ENCODE data around the gene ACBD3. TPM values are rescaled to one million over a fixed set of nuclear protein-coding genes. Genes with fewer than 3 reads are reported as not detected.

The ACBD3 gene
- total RNA-seq, 2 experiments from 2014 or later = 21.0 to 22.6 TPM

GRCh38 chr1:226185141-226186036 is 1.2 kb downstream of the ACBD3 start:
- DNase-seq (no peak), ATAC-seq (ENCODE audit: low read depth) (no peak)
- peak overlapping the region; percentile 97 for H3K4me3 Mint-ChIP-seq
- H3K4me1 Mint-ChIP-seq = peaks cover 23% of the 10 kb centered on the region
- peak overlapping the region; percentile 95 for H3K27ac Mint-ChIP-seq
- peaks cover 13% of the 10 kb centered on the region for H3K36me3 Mint-ChIP-seq
- H3K9me3 Mint-ChIP-seq = no peaks in the 10 kb centered on the region
- H3K27me3 Mint-ChIP-seq = no peaks in the 10 kb centered on the region
- POLR2A ChIA-PET = interaction anchor here (0.9 to 1.0 kb wide), 2 partner anchors 123 to 186 kb away, joined by 3 read pairs; no protein-coding TSS in a partner anchor

DNA sequence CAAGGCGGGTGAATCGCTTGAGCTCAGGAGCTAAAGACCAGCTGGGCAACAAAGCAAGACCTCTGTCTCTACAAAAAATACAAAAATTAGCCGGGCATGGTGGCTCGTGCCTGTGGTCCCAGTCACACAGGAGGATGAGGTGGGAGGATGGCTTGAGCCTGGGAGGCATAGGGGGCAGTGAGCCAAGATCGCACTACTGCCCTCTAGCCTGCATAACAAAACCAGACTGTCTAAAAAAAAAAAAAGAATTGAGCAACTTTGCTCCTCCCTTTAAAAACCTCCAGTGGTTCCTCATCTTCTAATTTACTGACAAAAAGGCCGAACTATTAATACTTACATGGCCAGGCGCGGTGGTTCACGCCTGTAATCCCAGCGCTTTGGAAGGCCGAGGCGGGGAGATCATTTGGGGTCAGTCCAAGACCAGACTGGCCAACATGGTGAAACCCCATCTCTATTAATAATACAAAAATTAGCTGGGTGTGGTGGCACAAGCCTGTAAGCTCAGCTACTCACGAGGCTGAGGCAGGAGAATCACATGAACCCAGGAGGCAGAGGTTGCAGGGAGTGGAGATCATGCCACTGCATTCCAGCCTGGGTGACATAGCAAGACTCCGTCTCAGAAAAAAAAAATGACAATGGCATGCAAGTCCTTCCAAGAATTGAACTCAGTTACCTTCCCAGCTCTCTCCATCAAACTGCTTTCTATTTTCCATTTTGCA is 4.4 kb downstream of the ACBD3 start:
- Mint-ChIP-seq H3K36me3 (peaks cover 27% of the 10 kb centered on the region), H3K4me3 (no peak overlapping the region), H3K27me3 (no peaks in the 10 kb centered on the region), H3K4me1 (peaks cover 30% of the 10 kb centered on the region), H3K27ac (no peak overlapping the region), H3K9me3 (no peaks in the 10 kb centered on the region)
- DNase-seq (no peak), ATAC-seq (ENCODE audit: low read depth) (no peak)
- POLR2A ChIA-PET = no interaction called here

- Mint-ChIP-seq H3K9me3 (no peaks in the 10 kb centered on the region), H3K27ac (no peak overlapping the region), H3K4me3 (no peak overlapping the region), H3K36me3 (peaks cover 27% of the 10 kb centered on the region), H3K4me1 (peaks cover 18% of the 10 kb centered on the region), H3K27me3 (no peaks in the 10 kb centered on the region)
- DNase-seq (no peak), ATAC-seq (ENCODE audit: low read depth) (no peak)
- POLR2A ChIA-PET = interaction anchor here (0.6 kb wide), 1 partner anchor 1553 kb away, joined by 4 read pairs; no protein-coding TSS in a partner anchor
Measured at GRCh38 chr1:226176870-226177269, 9.7 kb downstream of the ACBD3 start.

DNA sequence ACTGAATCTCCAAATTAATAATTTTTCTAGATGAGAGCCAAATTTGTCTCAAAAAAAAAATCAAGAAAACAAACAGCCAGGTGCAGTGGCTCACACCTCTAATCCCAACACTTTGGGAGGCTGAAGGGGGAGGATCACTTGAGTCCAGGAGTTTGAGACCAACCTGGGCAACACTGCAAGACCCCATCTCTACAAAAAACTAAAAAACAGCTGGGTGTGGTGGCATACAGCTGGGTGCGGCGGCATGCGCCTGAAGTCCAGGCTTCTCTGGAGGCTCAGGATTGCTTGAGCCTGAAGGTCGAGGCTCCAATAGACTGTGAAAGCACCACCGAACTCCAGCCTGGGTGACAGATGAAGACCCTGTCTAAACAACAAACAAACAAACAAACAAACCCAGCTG is 14.0 kb downstream of the ACBD3 start:
- Mint-ChIP-seq H3K36me3 (peaks cover 18% of the 10 kb centered on the region), H3K27me3 (no peaks in the 10 kb centered on the region), H3K4me3 (no peak overlapping the region), H3K4me1 (peaks cover 11% of the 10 kb centered on the region), H3K27ac (no peak overlapping the region), H3K9me3 (no peaks in the 10 kb centered on the region)
- ATAC-seq (ENCODE audit: low read depth) (no peak), DNase-seq (no peak)
- POLR2A ChIA-PET = no interaction called here

DNA sequence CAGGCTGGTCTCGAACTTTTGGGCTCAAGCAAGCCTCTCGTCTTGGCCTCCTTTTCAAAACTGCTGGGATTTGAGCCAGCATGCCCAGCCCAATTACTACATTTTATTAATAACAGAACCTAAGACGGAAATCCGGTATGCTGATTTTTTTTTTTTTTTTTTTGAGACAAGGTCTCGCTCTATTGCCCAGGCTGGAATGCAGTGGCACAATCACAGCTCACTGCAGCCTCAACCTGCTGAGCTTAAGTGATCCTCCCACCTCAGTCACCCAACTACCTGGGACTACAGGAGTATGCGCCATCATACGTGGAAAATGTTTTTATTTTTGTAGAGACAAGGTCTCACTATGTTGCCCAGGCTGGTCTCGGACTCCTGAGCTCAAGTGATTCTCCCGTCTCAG is 20.2 kb downstream of the ACBD3 start:
- ATAC-seq (ENCODE audit: low read depth) (no peak), DNase-seq (no peak)
- Mint-ChIP-seq H3K4me1 (peaks cover 2% of the 10 kb centered on the region), H3K27ac (no peak overlapping the region), H3K36me3 (peaks cover 23% of the 10 kb centered on the region), H3K27me3 (no peaks in the 10 kb centered on the region), H3K4me3 (no peak overlapping the region), H3K9me3 (no peaks in the 10 kb centered on the region)
- POLR2A ChIA-PET = interaction anchor here (0.7 kb wide), 1 partner anchor 639 kb away, joined by 3 read pairs; no protein-coding TSS in a partner anchor

- POLR2A ChIA-PET = no interaction called here
- Mint-ChIP-seq H3K4me3 (no peak overlapping the region), H3K27ac (no peak overlapping the region), H3K36me3 (peaks cover 24% of the 10 kb centered on the region), H3K27me3 (no peaks in the 10 kb centered on the region), H3K4me1 (peaks cover 8% of the 10 kb centered on the region), H3K9me3 (no peaks in the 10 kb centered on the region)
- DNase-seq = no peak
- no peak for ATAC-seq (ENCODE audit: low read depth)
Measured at GRCh38 chr1:226164154-226164553, 22.4 kb downstream of the ACBD3 start.

GRCh38 chr1:226162898-226163297 is 23.6 kb downstream of the ACBD3 start:
- no peaks in the 10 kb centered on the region for H3K27me3 Mint-ChIP-seq
- no peak overlapping the region for H3K4me3 Mint-ChIP-seq
- no peaks in the 10 kb centered on the region for H3K9me3 Mint-ChIP-seq
- ATAC-seq (ENCODE audit: low read depth) (no peak), DNase-seq (no peak)
- peaks cover 34% of the 10 kb centered on the region for H3K36me3 Mint-ChIP-seq
- H3K4me1 Mint-ChIP-seq = peaks cover 16% of the 10 kb centered on the region
- POLR2A ChIA-PET = interaction anchor here (0.6 kb wide), 1 partner anchor 42 kb away, joined by 3 read pairs; no protein-coding TSS in a partner anchor
- H3K27ac Mint-ChIP-seq = no peak overlapping the region

DNA sequence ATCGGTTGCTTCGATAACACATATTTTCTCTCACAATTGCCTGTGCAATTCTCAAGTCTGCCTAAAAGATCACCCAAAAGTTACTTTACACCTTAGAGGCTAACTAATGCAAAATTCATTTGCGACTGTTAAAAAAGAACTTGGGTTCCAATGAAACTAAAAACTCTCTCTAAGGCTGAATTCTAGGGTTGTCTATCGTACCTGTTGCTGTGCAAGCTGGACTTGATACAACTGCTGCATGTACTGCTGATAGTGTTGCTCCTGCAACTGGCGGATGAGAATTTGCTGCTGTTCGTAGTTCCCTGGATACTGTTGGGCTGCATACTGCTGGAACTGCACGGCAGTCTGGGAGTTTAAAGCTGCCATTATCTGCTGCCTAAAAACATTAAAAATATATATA is 27.6 kb downstream of the ACBD3 start:
- peaks cover 31% of the 10 kb centered on the region for H3K4me1 Mint-ChIP-seq
- no peak for ATAC-seq (ENCODE audit: low read depth)
- no peak for DNase-seq
- H3K27me3 Mint-ChIP-seq = no peaks in the 10 kb centered on the region
- POLR2A ChIA-PET = no interaction called here
- no peak overlapping the region for H3K4me3 Mint-ChIP-seq
- H3K9me3 Mint-ChIP-seq = no peaks in the 10 kb centered on the region
- no peak overlapping the region for H3K27ac Mint-ChIP-seq
- H3K36me3 Mint-ChIP-seq = peaks cover 44% of the 10 kb centered on the region

GRCh38 chr1:226158457-226158856 is 28.1 kb downstream of the ACBD3 start:
- POLR2A ChIA-PET = no interaction called here
- Mint-ChIP-seq H3K4me1 (peaks cover 31% of the 10 kb centered on the region), H3K27me3 (no peaks in the 10 kb centered on the region), H3K36me3 (peaks cover 44% of the 10 kb centered on the region), H3K27ac (peak overlapping the region; percentile 82), H3K4me3 (peak overlapping the region; percentile 49), H3K9me3 (no peaks in the 10 kb centered on the region)
- DNase-seq = no peak
- ATAC-seq (ENCODE audit: low read depth) = no peak

DNA sequence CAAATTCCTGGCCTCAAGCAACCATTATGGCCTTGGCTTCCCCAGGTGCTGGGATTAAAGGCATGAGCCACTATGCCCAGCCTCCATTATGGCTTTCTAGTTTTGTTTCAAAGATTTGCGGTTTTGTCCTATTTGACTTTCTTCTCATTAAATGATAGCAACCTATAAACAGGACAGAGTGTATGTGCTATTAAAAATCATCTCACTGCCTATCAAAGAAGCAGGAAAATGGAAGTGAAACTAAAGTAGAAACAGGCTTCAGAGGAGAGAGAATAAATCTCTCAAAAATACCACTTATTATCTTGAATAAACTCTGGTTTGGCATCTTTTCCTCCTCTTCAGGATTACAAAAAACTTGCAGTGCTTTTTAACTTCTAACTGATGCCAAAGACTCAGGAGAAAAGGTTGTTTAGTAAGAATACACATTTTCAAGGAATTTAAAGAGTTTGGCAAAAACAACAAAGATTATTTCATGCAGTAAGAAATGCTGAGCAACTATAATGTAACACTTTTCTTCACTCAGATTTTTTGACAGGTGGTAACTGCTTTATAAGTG is 28.7 kb downstream of the ACBD3 start:
- H3K27ac Mint-ChIP-seq = peak overlapping the region; percentile 82
- H3K4me3 Mint-ChIP-seq = peak overlapping the region; percentile 49
- H3K27me3 Mint-ChIP-seq = no peaks in the 10 kb centered on the region
- no peaks in the 10 kb centered on the region for H3K9me3 Mint-ChIP-seq
- DNase-seq (no peak), ATAC-seq (ENCODE audit: low read depth) (no peak)
- H3K4me1 Mint-ChIP-seq = peaks cover 31% of the 10 kb centered on the region
- POLR2A ChIA-PET = interaction anchor here (1.0 kb wide), 1 partner anchor 32 kb away, joined by 4 read pairs; no protein-coding TSS in a partner anchor
- peaks cover 45% of the 10 kb centered on the region for H3K36me3 Mint-ChIP-seq

- H3K36me3 Mint-ChIP-seq = peaks cover 31% of the 10 kb centered on the region
- no peak overlapping the region for H3K4me3 Mint-ChIP-seq
- DNase-seq (no peak), ATAC-seq (ENCODE audit: low read depth) (peak; percentile 67)
- no peaks in the 10 kb centered on the region for H3K9me3 Mint-ChIP-seq
- no peaks in the 10 kb centered on the region for H3K27me3 Mint-ChIP-seq
- POLR2A ChIA-PET = no interaction called here
- H3K27ac Mint-ChIP-seq = peak overlapping the region; percentile 72
- peaks cover 26% of the 10 kb centered on the region for H3K4me1 Mint-ChIP-seq
Measured at GRCh38 chr1:226154593-226154992, 31.9 kb downstream of the ACBD3 start.

DNA sequence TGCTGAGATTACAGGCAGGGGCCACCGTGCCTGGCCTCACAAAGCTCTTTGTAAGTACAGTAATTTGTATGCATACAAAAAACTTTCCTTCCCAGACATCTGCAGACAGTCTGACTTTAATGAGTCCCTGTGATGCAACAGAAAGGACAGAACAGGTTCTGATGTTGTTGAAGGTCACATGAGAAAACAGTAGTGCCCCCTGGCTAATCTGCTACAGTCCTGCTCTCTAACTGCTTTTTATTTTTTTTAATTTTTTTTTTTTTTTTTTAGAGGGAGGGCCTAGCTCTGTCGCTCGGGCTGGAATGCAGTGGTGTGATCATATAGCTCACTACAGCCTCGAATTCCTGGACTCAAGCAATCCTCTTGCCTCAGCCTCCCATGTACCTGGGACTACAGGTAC is 36.7 kb downstream of the ACBD3 start:
- Mint-ChIP-seq H3K4me1 (peaks cover 4% of the 10 kb centered on the region), H3K36me3 (peaks cover 9% of the 10 kb centered on the region), H3K4me3 (no peak overlapping the region), H3K27me3 (no peaks in the 10 kb centered on the region), H3K9me3 (no peaks in the 10 kb centered on the region), H3K27ac (no peak overlapping the region)
- POLR2A ChIA-PET = interaction anchor here (0.7 kb wide), 1 partner anchor 155 kb away, joined by 3 read pairs; no protein-coding TSS in a partner anchor
- ATAC-seq (ENCODE audit: low read depth) (no peak), DNase-seq (no peak)

DNA sequence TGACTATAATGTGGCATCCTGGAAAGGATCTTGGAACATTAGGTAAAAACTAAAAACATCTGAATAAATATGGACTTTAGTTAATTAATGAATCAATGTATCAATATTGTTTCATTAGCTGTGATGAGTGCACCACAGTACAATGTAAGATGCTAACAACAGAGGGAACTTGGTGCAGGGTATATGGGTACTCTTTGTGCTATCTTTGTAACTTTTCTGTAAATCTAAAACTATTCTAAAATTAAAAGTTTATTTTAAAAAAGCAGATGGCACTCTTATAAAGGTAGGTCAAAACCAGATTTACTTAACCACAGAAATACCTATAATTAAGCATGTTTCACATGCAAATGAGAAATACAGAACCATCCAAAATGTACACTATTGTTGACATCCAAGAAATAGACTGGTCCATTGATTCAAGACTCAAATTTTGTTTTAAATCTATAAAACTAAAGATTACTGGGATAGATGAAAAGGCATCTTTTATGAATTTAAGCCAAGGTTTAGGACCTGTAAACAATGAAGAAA is 38.4 kb downstream of the ACBD3 start:
- H3K27me3 Mint-ChIP-seq = no peaks in the 10 kb centered on the region
- DNase-seq (no peak), ATAC-seq (ENCODE audit: low read depth) (no peak)
- H3K4me3 Mint-ChIP-seq = no peak overlapping the region
- no peak overlapping the region for H3K27ac Mint-ChIP-seq
- POLR2A ChIA-PET = interaction anchor here (0.6 kb wide), 1 partner anchor 248 kb away, joined by 3 read pairs; no protein-coding TSS in a partner anchor
- no peaks in the 10 kb centered on the region for H3K4me1 Mint-ChIP-seq
- peaks cover 10% of the 10 kb centered on the region for H3K36me3 Mint-ChIP-seq
- H3K9me3 Mint-ChIP-seq = no peaks in the 10 kb centered on the region

Data from activated naive CD8-positive, alpha-beta T cell treated with anti-CD3 and anti-CD28 coated beads, Interleukin-2, amount 10 ng/mL, durations not matched to agents 7 days and 5 days (primary cell).